Ishikawa (cell line): ENCODE measurements around the gene EPM2A.

Experiments used
- CEBPB ChIP-seq: IDR thresholded peaks from 2 replicates; pipeline ENCODE4 v1.6.1; 2012
- CREB1 ChIP-seq: IDR thresholded peaks from 2 replicates; pipeline ENCODE4 v1.6.1; 2012; ENCODE audit warnings: low read depth
- EGR1 ChIP-seq: IDR thresholded peaks from 2 replicates; pipeline ENCODE4 v1.6.1; 2012
- EP300 ChIP-seq: IDR thresholded peaks from 2 replicates; pipeline ENCODE4 v1.6.1; 2012; ENCODE audit warnings: borderline replicate concordance
- FOXM1 ChIP-seq: IDR thresholded peaks from 2 replicates; pipeline ENCODE4 v1.6.1; 2012; ENCODE audit warnings: low read depth, borderline replicate concordance
- NFIC ChIP-seq: IDR thresholded peaks from 2 replicates; pipeline ENCODE4 v1.6.1; 2012
- RAD21 ChIP-seq: IDR thresholded peaks from 2 replicates; pipeline ENCODE4 v1.6.1; 2012; ENCODE audit warnings: low read depth
- TAF1 ChIP-seq: IDR thresholded peaks from 2 replicates; pipeline ENCODE4 v1.6.1; 2012; ENCODE audit warnings: low read depth, mild to moderate bottlenecking
- TCF12 ChIP-seq: IDR thresholded peaks from 2 replicates; pipeline ENCODE4 v1.6.1; 2012; ENCODE audit warnings: low read depth
- TEAD4 ChIP-seq: IDR thresholded peaks from 2 replicates; pipeline ENCODE4 v1.6.1; 2012
- YY1 ChIP-seq: IDR thresholded peaks from 2 replicates; pipeline ENCODE4 v1.6.1; 2012; ENCODE audit warnings: low read depth
- ZBTB7A ChIP-seq: IDR thresholded peaks from 2 replicates; pipeline ENCODE4 v1.6.1; 2012; ENCODE audit warnings: low read depth
- TF ChIP-seq, protein P1 (sequence below): IDR thresholded peaks from 2 replicates; pipeline ENCODE4 v1.6.1; 2012; ENCODE audit warnings: low read depth, mild to moderate bottlenecking
- TF ChIP-seq, protein P2 (sequence below): IDR thresholded peaks from 2 replicates; pipeline ENCODE4 v1.6.1; 2012
- TF ChIP-seq, protein P3 (sequence below): IDR thresholded peaks from 2 replicates; pipeline ENCODE4 v1.6.1; 2012

EPM2A gene

DNA sequence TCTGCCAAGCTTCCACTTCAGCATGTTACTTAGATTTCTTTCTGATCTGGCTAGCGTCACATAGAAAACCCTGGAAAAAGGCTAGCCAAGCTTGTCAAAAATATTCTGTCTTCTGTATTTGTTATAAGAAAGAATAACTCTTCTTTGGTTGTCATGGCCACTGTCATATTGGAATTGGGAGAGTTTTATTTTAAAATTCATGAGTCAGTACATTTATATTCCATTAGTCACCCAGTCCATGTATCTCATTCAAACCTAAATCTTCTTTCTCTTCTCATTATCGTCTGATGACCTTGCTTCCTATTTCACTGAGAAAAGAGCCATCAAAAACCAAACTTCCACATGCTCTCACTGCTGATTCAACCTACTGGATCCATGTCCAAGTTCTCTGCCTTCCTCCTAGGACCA is 65.7 kb downstream of the EPM2A start:
- TF ChIP-seq, protein P1, sequence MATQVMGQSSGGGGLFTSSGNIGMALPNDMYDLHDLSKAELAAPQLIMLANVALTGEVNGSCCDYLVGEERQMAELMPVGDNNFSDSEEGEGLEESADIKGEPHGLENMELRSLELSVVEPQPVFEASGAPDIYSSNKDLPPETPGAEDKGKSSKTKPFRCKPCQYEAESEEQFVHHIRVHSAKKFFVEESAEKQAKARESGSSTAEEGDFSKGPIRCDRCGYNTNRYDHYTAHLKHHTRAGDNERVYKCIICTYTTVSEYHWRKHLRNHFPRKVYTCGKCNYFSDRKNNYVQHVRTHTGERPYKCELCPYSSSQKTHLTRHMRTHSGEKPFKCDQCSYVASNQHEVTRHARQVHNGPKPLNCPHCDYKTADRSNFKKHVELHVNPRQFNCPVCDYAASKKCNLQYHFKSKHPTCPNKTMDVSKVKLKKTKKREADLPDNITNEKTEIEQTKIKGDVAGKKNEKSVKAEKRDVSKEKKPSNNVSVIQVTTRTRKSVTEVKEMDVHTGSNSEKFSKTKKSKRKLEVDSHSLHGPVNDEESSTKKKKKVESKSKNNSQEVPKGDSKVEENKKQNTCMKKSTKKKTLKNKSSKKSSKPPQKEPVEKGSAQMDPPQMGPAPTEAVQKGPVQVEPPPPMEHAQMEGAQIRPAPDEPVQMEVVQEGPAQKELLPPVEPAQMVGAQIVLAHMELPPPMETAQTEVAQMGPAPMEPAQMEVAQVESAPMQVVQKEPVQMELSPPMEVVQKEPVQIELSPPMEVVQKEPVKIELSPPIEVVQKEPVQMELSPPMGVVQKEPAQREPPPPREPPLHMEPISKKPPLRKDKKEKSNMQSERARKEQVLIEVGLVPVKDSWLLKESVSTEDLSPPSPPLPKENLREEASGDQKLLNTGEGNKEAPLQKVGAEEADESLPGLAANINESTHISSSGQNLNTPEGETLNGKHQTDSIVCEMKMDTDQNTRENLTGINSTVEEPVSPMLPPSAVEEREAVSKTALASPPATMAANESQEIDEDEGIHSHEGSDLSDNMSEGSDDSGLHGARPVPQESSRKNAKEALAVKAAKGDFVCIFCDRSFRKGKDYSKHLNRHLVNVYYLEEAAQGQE: no peak
- TF ChIP-seq TCF12: no peak
- TF ChIP-seq, protein P2, sequence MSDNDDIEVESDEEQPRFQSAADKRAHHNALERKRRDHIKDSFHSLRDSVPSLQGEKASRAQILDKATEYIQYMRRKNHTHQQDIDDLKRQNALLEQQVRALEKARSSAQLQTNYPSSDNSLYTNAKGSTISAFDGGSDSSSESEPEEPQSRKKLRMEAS: no peak
- TF ChIP-seq TAF1: no peak
- no peak for TF ChIP-seq CREB1
- no peak for TF ChIP-seq EGR1
- TF ChIP-seq YY1: no peak
- TF ChIP-seq, protein P3, sequence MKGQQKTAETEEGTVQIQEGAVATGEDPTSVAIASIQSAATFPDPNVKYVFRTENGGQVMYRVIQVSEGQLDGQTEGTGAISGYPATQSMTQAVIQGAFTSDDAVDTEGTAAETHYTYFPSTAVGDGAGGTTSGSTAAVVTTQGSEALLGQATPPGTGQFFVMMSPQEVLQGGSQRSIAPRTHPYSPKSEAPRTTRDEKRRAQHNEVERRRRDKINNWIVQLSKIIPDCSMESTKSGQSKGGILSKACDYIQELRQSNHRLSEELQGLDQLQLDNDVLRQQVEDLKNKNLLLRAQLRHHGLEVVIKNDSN: no peak
- no peak for TF ChIP-seq NFIC
- TF ChIP-seq EP300: no peak
- no peak for TF ChIP-seq ZBTB7A

DNA sequence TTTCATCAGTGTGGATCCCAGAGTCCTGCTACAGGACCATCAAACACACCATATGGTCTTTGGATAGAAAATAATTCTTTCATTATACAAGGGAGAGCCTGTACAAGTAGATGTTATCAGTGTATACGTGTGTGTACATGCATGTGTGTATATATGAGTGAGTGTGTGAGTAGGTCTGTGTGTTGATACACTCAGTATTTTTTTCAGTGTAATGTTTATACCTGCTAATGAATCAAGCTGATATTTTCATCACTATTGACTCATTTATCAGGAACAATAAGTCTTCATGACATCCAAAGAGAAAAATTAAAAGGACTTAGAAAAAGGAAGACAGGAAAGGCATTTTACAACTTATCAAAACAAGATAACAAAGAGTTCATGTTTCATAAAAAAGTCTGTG is 66.5 kb downstream of the EPM2A start:
- TF ChIP-seq, protein P2: no peak
- TF ChIP-seq CEBPB: no peak
- no peak for TF ChIP-seq YY1
- no peak for TF ChIP-seq TCF12
- TF ChIP-seq, protein P1: no peak
- no peak for TF ChIP-seq ZBTB7A

DNA sequence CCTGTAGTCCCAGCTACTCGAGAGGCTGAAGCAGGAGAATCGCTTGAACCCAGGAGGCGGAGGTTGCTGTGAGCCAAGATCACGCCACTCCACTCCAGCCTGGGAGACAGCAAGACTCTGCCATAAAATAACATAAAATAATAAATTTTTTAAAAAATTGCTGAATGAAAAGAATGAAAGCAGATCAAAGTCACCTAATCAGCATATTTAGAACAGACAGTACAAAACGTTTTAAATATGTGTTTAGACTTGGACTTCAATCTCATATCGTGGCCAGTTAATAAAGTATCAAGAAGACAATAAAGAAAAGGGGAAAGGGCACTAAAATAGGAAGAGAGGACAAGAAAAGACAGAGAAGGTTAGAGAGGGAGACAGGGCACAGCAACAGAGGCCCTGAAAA is 74.6 kb downstream of the EPM2A start:
- TF ChIP-seq, protein P3: no peak
- no peak for TF ChIP-seq TEAD4

DNA sequence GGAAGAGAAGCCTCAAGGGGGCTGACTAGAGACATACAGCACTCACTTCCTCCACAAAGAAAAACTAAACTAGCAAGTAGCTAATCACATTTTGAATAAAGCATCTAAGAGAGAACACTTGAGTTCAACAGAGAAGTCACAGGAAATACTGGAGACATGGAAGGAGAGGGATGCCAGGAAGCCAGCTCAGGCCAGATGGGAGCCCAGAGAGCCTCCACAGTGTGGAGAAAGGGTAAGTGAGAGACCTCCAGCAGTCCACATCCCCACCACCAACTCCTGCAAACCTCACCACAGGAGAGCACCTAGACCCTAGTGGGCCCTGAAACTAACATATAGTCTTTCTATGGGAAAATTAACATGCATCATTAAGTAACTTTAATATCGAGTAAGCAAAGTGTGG is 79.2 kb downstream of the EPM2A start:
- TF ChIP-seq NFIC: no peak
- TF ChIP-seq RAD21: no peak
- TF ChIP-seq ZBTB7A: no peak
- TF ChIP-seq EP300: no peak

DNA sequence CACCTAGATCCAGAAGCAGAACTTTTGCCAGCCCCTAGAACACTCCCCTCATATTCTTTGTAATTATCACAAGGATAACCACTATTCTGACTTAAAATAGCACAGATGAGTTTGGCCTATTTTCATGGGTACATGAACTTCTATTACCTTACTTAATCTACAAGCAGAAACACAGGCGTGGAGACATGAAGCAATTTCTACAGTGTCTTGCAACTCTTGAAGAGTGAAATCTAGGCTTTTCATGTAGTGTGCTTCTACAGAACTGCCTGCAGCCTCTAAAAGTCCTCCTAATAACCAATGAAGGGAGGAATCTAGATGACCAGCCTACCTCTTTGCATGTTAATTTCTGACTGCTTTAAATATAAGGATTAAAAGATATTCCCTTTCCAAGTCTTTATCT is 82.7 kb downstream of the EPM2A start:
- TF ChIP-seq YY1 (no peak), EP300 (no peak), EGR1 (no peak), NFIC (no peak), TAF1 (no peak), TCF12 (no peak), TEAD4 (no peak), ZBTB7A (no peak), CEBPB (no peak), FOXM1 (no peak), CREB1 (no peak), RAD21 (no peak)
- TF ChIP-seq, protein P3: no peak
- TF ChIP-seq, protein P1: no peak
- TF ChIP-seq, protein P2: no peak
